GM18870 (cell line): ENCODE data around the gene ROR1.

Source experiments
- ATAC-seq: cut with Tn5 transposase; IDR thresholded peaks from one replicate; pipeline ENCODE4 v1.9.1; 2021; ENCODE audit warnings: moderate library complexity; ENCODE audit not compliant: unreplicated experiment

Gene ROR1

DNA sequence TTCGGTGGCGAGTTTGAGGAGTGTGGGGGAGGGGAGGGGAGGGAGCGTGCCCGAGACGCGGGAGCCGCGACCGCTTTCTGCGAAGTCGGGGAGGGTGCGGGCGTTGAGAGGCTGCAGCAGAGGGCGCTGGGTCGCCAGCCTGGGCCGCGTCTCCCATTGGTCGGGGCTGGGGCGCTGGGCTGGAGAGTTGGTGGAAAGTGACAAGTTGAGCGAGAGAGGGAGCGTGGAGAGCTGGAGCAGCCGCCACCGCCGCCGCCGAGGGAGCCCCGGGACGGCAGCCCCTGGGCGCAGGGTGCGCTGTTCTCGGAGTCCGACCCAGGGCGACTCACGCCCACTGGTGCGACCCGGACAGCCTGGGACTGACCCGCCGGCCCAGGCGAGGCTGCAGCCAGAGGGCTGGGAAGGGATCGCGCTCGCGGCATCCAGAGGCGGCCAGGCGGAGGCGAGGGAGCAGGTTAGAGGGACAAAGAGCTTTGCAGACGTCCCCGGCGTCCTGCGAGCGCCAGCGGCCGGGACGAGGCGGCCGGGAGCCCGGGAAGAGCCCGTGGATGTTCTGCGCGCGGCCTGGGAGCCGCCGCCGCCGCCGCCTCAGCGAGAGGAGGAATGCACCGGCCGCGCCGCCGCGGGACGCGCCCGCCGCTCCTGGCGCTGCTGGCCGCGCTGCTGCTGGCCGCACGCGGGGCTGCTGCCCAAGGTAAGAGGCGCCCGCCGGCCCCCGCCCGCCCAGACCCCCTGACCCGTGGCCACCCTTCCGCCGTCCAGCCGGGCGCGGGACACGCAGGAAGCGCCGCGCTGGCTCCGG is at the start of gene ROR1:
TSS of gene ROR1 (plus strand) at position 203 of the 802 bp plus-strand sequence.
- no peak for ATAC-seq

- no peak for ATAC-seq
Measured at GRCh38 chr1:63724375-63724899, 49.4 kb upstream of the ROR1 start.

DNA sequence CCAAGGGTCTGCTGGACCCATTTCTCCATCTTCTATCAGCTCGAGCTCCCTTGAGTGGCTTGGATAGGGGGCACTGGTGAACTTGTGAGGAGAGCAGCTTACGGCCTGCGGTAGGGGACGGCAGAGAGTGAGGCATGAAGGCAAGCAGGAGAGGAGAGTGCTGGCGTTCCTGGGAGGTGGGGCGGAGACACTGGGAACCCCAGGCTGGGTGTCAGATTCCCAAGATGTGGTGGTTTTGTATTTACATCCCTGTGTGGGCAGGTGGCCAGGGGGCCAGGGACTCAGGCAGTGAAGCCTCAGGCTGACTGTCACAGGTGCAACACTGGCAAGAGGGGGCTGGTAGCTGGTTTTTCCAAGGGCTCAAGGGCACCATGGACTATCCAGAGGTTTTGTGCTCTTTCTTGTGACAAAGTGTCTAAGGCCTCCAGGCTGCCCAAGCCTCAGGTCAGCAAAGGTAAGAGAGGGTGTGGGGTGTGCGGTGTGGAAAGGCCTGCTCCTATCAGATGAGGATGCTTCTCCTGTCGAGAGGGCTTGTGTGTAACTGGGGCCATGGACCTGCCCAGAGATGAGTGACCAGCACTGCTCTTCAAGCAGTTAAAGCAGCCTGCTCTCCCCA is 45.1 kb upstream of the ROR1 start:
- no peak for ATAC-seq

DNA sequence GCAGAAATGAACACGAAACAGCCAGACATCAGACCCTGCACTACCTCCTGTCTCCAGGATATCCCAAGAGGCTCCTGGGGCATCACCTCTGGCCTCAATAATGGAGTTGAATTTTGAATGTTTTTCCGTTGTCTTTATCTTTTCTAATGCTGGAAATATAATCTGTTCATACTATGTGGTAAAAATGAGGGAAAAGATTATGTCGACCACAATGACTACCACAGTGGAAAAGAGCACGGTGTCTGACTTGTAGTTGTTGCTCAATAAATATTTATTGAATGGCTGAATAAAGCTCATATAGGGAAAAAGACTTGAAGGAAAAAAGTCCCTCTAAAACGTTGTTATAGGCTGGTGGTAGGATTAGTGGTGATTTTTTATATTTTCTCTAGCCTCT is 44.6 kb upstream of the ROR1 start:
- no peak for ATAC-seq

- ATAC-seq: no peak
Measured at GRCh38 chr1:63730211-63730610, 43.6 kb upstream of the ROR1 start.

GRCh38 chr1:63731117-63732043 is 42.4 kb upstream of the ROR1 start:
- ATAC-seq: no peak

DNA sequence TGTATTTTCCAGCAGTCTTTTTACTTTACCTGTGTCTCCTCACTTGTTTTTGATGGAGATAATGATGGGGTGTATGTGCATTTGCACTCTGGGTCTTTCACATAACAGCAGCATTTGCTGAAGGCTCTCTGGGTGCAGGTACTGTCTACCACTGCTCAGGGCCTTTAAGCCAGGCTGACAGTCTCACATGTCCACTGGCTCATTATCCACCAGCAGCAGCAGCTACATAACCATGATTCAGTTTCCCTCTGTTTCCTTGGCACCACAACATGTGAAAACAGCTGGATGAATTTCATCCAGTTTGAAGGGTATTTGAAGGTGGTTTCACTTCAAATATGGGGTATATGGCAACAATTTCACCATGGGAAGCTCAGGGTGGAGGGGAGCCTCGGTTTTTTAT is 41.2 kb upstream of the ROR1 start:
- no peak for ATAC-seq

GRCh38 chr1:63738772-63739171 is 35.0 kb upstream of the ROR1 start:
- ATAC-seq: no peak

GRCh38 chr1:63739452-63739851 is 34.4 kb upstream of the ROR1 start:
- no peak for ATAC-seq

- ATAC-seq: no peak
Measured at GRCh38 chr1:63740432-63740831, 33.4 kb upstream of the ROR1 start.

DNA sequence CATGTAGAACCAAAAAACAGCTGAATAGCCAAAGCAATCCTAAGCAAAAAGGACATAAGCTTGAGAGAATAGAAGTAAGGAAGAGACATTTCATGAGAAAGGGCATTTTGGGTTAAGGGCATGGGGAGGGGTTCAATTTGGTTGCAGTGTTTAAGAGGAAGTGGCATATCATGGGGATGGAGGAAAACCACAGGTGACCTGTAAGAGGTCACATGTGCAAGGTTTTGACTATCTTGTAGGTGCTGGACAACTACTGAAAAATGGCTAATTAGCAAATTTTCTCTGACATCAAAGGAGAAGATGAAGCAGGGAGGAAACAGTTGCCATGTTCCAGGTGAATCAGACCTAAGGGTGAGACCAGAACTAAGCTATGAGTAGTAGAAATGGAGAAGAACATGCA is 31.3 kb upstream of the ROR1 start:
- no peak for ATAC-seq

GRCh38 chr1:63743781-63744180 is 30.0 kb upstream of the ROR1 start:
- ATAC-seq: no peak

GRCh38 chr1:63746129-63746864 is 27.5 kb upstream of the ROR1 start:
- ATAC-seq: no peak

DNA sequence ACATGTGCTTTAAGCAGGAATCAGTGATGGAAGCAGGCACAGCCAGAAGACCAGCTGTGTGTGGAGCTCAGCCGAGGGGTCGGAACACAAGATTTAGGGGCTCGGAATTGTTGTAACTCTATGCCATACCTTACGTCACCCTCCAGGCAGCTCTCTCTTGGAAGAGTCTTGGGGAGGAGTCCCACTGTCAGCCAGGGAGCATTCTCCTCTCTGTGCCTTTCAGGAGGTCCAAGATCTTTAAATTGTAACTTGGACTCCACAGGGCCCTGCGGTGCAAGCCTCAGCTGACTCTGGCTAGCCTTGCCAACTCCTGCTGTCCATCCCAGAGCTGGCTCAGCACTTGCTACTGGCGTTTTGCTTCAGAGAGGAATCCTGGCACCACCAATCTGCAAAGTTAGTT is 26.4 kb upstream of the ROR1 start:
- no peak for ATAC-seq

GRCh38 chr1:63748046-63748580 is 25.7 kb upstream of the ROR1 start:
- ATAC-seq: no peak

DNA sequence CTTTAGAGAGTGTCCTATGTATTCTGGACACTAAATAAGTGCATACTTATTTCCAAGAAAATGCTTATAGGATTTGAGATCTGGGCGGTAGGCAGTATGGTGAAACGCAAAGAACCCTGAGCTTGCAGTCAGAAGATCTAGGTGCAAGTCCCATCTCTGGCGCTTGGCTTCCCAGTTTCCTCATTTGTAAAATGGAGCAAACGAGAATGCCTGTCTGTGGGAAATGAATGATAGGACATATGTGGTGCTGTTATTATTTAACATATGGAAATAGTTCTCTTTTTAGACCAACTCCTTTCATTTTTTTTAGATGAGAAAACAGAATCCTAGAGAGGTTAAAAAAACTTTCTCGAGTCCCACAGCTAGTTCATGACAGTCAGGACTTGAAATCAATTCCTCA is 25.2 kb upstream of the ROR1 start:
- no peak for ATAC-seq

DNA sequence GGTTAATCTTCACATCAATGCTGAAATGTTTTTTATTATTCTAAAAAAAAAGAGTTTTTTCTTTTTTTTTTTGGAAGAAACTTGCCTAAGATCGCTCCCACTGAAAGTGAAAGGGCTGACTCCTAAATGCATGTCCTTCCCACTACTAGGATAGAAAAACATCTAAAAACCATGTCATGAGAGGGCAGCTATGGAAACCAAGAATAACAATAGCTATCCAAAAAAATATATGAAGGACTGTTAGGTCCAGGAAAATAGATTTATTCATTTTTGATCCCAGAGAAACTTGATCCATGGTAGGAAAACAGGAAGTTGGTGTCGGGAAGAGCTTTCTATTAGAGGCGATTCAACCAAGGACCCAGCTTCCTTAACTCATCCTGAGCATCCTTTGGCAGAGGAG is 23.1 kb upstream of the ROR1 start:
- no peak for ATAC-seq

GRCh38 chr1:63752176-63752575 is 21.6 kb upstream of the ROR1 start:
- no peak for ATAC-seq

- ATAC-seq: no peak
Measured at GRCh38 chr1:63753591-63753990, 20.2 kb upstream of the ROR1 start.

GRCh38 chr1:63756839-63757238 is 17.0 kb upstream of the ROR1 start:
- ATAC-seq: no peak
